H1 (cell line): ENCODE data around the gene ARMC12.

ENCODE experiments used
- CREB1 ChIP-seq: IDR thresholded peaks from 2 replicates; pipeline ENCODE4 v1.6.1; 2012; ENCODE audit warnings: inconsistent platforms
- EP300 ChIP-seq, 2 experiments: IDR thresholded peaks; 1 replicate in 1 of 2; 2 replicates in 1 of 2; pipeline ENCODE4 v1.6.1; 2011 to 2012; ENCODE audit warnings: low read depth in 2 of 2, low read length in 2 of 2, mild to moderate bottlenecking in 2 of 2, borderline replicate concordance in 1 of 2, inconsistent platforms in 1 of 2, moderate library complexity in 1 of 2

DNA sequence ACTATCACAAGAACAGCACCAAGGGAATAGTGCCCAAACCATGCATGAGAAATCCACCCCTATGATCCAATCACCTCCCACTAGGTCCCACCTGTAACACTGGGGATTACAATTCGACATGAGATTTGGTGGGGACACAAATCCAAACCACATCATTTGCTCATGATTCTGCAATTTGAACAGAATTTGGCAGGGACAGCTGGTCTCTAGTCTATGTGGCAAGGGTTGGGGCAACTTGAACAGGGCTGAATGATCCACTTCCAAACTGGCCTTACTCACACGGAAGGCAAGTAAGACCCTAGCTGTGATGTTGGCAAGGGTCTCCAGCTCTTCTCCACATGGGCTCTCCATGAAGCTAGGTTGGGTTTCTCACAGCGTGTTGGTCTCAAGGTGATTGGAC, 38.0 kb upstream of the ARMC12 start:
- TF ChIP-seq EP300 (IDR thresholded peaks at IDR 0.05; ENCODE audit: borderline replicate concordance in 1 of 2, low read depth in 2 of 2, low read length in 2 of 2) (no peak), CREB1 (no peak)
